Measurements from ENCODE around the gene IREB2. TPM values are rescaled to one million over a fixed set of nuclear protein-coding genes. Genes with fewer than 3 reads are reported as not detected.

The IREB2 gene
- total and polyA plus RNA-seq, 2 experiments from 2014 or later, result 23.4 to 68.4 TPM

GRCh38 chr15:78426300-78426699 lies 11.7 kb upstream of the IREB2 start:
- no peaks in the 10 kb centered on the region; the same call in 1 of the 2 replicates for H3K9me2 ChIP-seq (ENCODE audit: insufficient read depth)
- TF ChIP-seq POLR2AphosphoS5 (IDR thresholded peaks at IDR 0.05; ENCODE audit: low read depth) (no peak), EZH2phosphoT487 (IDR thresholded peaks at IDR 0.05; ENCODE audit: unreplicated experiment) (no peak), CTCF (conservative IDR thresholded peaks at IDR 0.05; ENCODE audit: low read depth in 2 of 2) (no peak), ZNF114 (CRISPR knock-in tag; IDR thresholded peaks at IDR 0.05) (no peak), REST (IDR thresholded peaks at IDR 0.05; ENCODE audit: unreplicated experiment) (no peak), EZH2 (IDR thresholded peaks at IDR 0.05; ENCODE audit: low read depth, unreplicated experiment) (no peak), JUNB (IDR thresholded peaks at IDR 0.05; ENCODE audit: unreplicated experiment) (no peak), ETS1 (IDR thresholded peaks at IDR 0.05) (no peak), ZNF462 (CRISPR knock-in tag; IDR thresholded peaks at IDR 0.05) (no peak), NANOG (IDR thresholded peaks at IDR 0.05; ENCODE audit: borderline replicate concordance) (no peak), CREB1 (CRISPR knock-in tag; IDR thresholded peaks at IDR 0.05; ENCODE audit: low read depth) (no peak), ZNF331 (CRISPR knock-in tag; IDR thresholded peaks at IDR 0.05; ENCODE audit: low read depth) (no peak), STAT1 (IDR thresholded peaks at IDR 0.05; ENCODE audit: unreplicated experiment) (no peak)
- H3K4me1 Mint-ChIP-seq, result no peaks in the 10 kb centered on the region
- H3K4me3 Mint-ChIP-seq, result no peak overlapping the region
- no peak overlapping the region for H3K27ac Mint-ChIP-seq
- no peak overlapping the region for H3K4me2 ChIP-seq
- no peaks in the 10 kb centered on the region for H3K36me3 Mint-ChIP-seq (ENCODE audit: low read depth)
- no peaks in the 10 kb centered on the region for H3K9me3 Mint-ChIP-seq
- H3K27me3 Mint-ChIP-seq (ENCODE audit: insufficient read depth, low read depth, poor library complexity), result no peaks in the 10 kb centered on the region
- no peak overlapping the region for H2AFZ ChIP-seq
- no peaks in the 10 kb centered on the region for H4K20me1 ChIP-seq (replicated peaks; ENCODE audit: insufficient read depth)
- no peaks in the 10 kb centered on the region for H3F3A ChIP-seq (replicated peaks; ENCODE audit: low read depth)
- H3K27ac ChIP-seq (ENCODE audit: low read depth), result no peak overlapping the region
- no peak overlapping the region for H3K4me3 ChIP-seq
- ATAC-seq (no peak), DNase-seq (ENCODE audit: low spot score) (no peak)
- H3K36me3 ChIP-seq (ENCODE audit: insufficient read depth), result no peaks in the 10 kb centered on the region
- no peaks in the 10 kb centered on the region for H3K4me1 ChIP-seq (ENCODE audit: insufficient read depth)
- H3K27me3 ChIP-seq (ENCODE audit: insufficient read depth), result no peaks in the 10 kb centered on the region
- H3K79me2 ChIP-seq (replicated peaks; ENCODE audit: insufficient read depth), result no peaks in the 10 kb centered on the region

All from GM23338 (cell line).